ENCODE data around the gene MPHOSPH9. TPM values are rescaled to one million over a fixed set of nuclear protein-coding genes. Genes with fewer than 3 reads are reported as not detected.

MPHOSPH9 gene
- total RNA-seq, 1 experiment from 2014 or later = 60.5 TPM

- Histone ChIP-seq H2BK12ac (ENCODE audit: insufficient read length, low read depth, low read length) (no peak overlapping the region), H3K9me3 (ENCODE audit: control insufficient read depth, low read depth, low read length) (no peaks in the 10 kb centered on the region), H4K5ac (ENCODE audit: insufficient read length, low read depth, low read length) (no peak overlapping the region), H3K23me2 (ENCODE audit: insufficient read length, low read depth, low read length, poor library complexity, severe bottlenecking) (peaks cover 10% of the 10 kb centered on the region), H4K91ac (ENCODE audit: insufficient read length, low read depth, low read length) (no peak overlapping the region), H4K20me1 (ENCODE audit: control insufficient read depth, insufficient read depth, insufficient read length) (no peaks in the 10 kb centered on the region), H3K9ac (ENCODE audit: extremely low read depth, insufficient read length, low read length) (no peak overlapping the region), H3T11ph (ENCODE audit: low read length) (no peak overlapping the region), H2BK15ac (ENCODE audit: low read depth, low read length) (no peak overlapping the region), H3K14ac (ENCODE audit: insufficient read depth, low read length) (no peak overlapping the region; the same call in 1 of the 2 replicates), H3K56ac (ENCODE audit: insufficient read length, low read depth, low read length) (no peak overlapping the region), H3K4me1 (ENCODE audit: insufficient read depth, low read length) (peaks cover 2% of the 10 kb centered on the region; the same call in 1 of the 2 replicates), H3K79me1 (ENCODE audit: insufficient read depth, low read depth, low read length, poor library complexity, severe bottlenecking) (no peaks in the 10 kb centered on the region), H3K27ac (ENCODE audit: insufficient read length, low read depth, low read length) (no peak overlapping the region), H3K79me2 (ENCODE audit: insufficient read depth, low read length) (no peaks in the 10 kb centered on the region), H2AK5ac (ENCODE audit: insufficient read length, low read length) (no peak overlapping the region), H3K23ac (ENCODE audit: insufficient read length, low read depth, low read length) (no peak overlapping the region), H3K4me2 (ENCODE audit: insufficient read depth, insufficient read length, low read length) (peak overlapping the region; percentile 55), H3K4ac (ENCODE audit: low read depth, low read length) (no peak overlapping the region), H2BK5ac (ENCODE audit: insufficient read length, low read length) (no peak overlapping the region), H4K8ac (replicated peaks; ENCODE audit: insufficient read length, low read depth, low read length) (no peak overlapping the region), H3K18ac (ENCODE audit: insufficient read length, low read depth, low read length) (no peak overlapping the region), H2BK20ac (ENCODE audit: low read depth, low read length, poor library complexity, severe bottlenecking) (no peak overlapping the region), H2BK120ac (ENCODE audit: low read depth, low read length, poor library complexity, severe bottlenecking) (no peak overlapping the region), H3K27me3 (ENCODE audit: insufficient read depth, low read length) (peaks cover 17% of the 10 kb centered on the region; the same call in 1 of the 2 replicates), H2AFZ (ENCODE audit: low read length) (no peak overlapping the region)
- peak overlapping the region; percentile 65 to 85 for H3K4me3 Mint-ChIP-seq
- peaks cover 0 to 6% (median 0%) of the 10 kb centered on the region in 3 experiments; a peak in 2 of 7 replicates for H3K36me3 Mint-ChIP-seq (ENCODE audit: insufficient read depth in 1 of 3, low read depth in 3 of 3)
- H3K27ac Mint-ChIP-seq = no peak overlapping the region
- TF ChIP-seq CTCF (conservative IDR thresholded peaks at IDR 0.05) = no peak
- H3K4me1 Mint-ChIP-seq = peaks cover 45 to 46% of the 10 kb centered on the region in 2 experiments
- no peak for DNase-seq
- H3K27me3 Mint-ChIP-seq (ENCODE audit: low read depth) = peaks cover 56% of the 10 kb centered on the region
- no peaks in the 10 kb centered on the region for H3K9me3 Mint-ChIP-seq
- no CpG with 5 or more reads among the region's 54 CpGs for WGBS (ENCODE audit: extremely low coverage, insufficient read length, low lambda C conversion rate)
Observed at GRCh38 chr12:123150275-123150743, 82.6 kb downstream of the MPHOSPH9 start.
